ENCODE results near the gene HP1BP3. TPM values are rescaled to one million over a fixed set of nuclear protein-coding genes. Genes with fewer than 3 reads are reported as not detected.

Gene HP1BP3
- total RNA-seq, 1 experiment from 2014 or later: 207 TPM

- Histone ChIP-seq H3K4me1 (ENCODE audit: control insufficient read depth in 1 of 2, insufficient read depth in 2 of 2, low read length in 2 of 2) (no peaks in the 10 kb centered on the region), H3K27me3 (ENCODE audit: insufficient read depth, low read length) (no peaks in the 10 kb centered on the region), H3K36me3 (ENCODE audit: control insufficient read depth in 1 of 2, insufficient read depth in 2 of 2, low read length in 2 of 2) (peaks cover 73 to 81% of the 10 kb centered on the region in 2 experiments), H3K9ac (ENCODE audit: low read length) (no peak overlapping the region), H4K20me1 (ENCODE audit: insufficient read depth) (0 out of 2 replicates have a peak, but pooled peaks cover 3% of the 10 kb centered on the region), H3K4me3 (replicated peaks in 1 of 2; ENCODE audit: low read depth in 1 of 2, low read length in 2 of 2) (no peak overlapping the region), H3K27ac (ENCODE audit: low read depth, low read length) (no peak overlapping the region), H3K79me2 (ENCODE audit: insufficient read depth, low read length) (peaks cover 60% of the 10 kb centered on the region), H3K9me2 (ENCODE audit: insufficient read depth) (no peaks in the 10 kb centered on the region), H3K4me2 (ENCODE audit: low read length) (no peak overlapping the region), H3K9me3 (ENCODE audit: control insufficient read depth in 1 of 2, insufficient read depth in 1 of 2, low read depth in 1 of 2, low read length in 2 of 2) (no peaks in the 10 kb centered on the region), H2AFZ (ENCODE audit: low read depth, low read length, poor library complexity, severe bottlenecking) (no peak overlapping the region)
- ChIA-PET POLR2A (no interaction called here), CTCF (interaction anchor here (1.0 kb wide), 1 partner anchor 11 kb away, joined by 3 read pairs; no protein-coding TSS in a partner anchor), RAD21 (ENCODE audit: low non-redundant PET in 1 of 2, low total read pairs in 2 of 2, uncharacterized antibody in 2 of 2, unreplicated experiment in 2 of 2) (no interaction called here)
- BruUV-seq (replicated peaks): no TSS peak
- DNase-seq (ENCODE audit: low read depth, low spot score) (no peak), ATAC-seq (no peak)
- intact Hi-C loops (cut with micrococcal nuclease): no loop called here
- TF ChIP-seq POLR2AphosphoS5 (IDR thresholded peaks at IDR 0.05; ENCODE audit: low read depth, low read length) (no peak), ZBTB33 (IDR thresholded peaks at IDR 0.05; ENCODE audit: extremely low read depth, insufficient replicate concordance, low read length) (no peak), RAD21 (IDR thresholded peaks at IDR 0.05; ENCODE audit: low read depth) (no peak), SIN3A (IDR thresholded peaks at IDR 0.05; ENCODE audit: low read depth) (no peak), ZNF274 (IDR thresholded peaks at IDR 0.05; ENCODE audit: low read depth, low read length) (no peak), ELF1 (IDR thresholded peaks at IDR 0.05; ENCODE audit: borderline replicate concordance, low read depth) (no peak), ZFX (IDR thresholded peaks at IDR 0.05) (no peak), FOSL1 (IDR thresholded peaks at IDR 0.05; ENCODE audit: low read depth) (no peak), YY1 (IDR thresholded peaks at IDR 0.05; ENCODE audit: extremely low read depth, insufficient replicate concordance, low read depth, low read length) (no peak), CTCF (IDR thresholded peaks at IDR 0.05 in 2 of 3, conservative IDR thresholded peaks at IDR 0.05 in 1 of 3; ENCODE audit: borderline replicate concordance in 1 of 3, insufficient read depth in 1 of 3, low read depth in 2 of 3, low read length in 2 of 3) (no peak), CBX3 (IDR thresholded peaks at IDR 0.05; ENCODE audit: low read depth) (no peak), POLR2A (IDR thresholded peaks at IDR 0.05; ENCODE audit: borderline replicate concordance, extremely low read depth, insufficient read depth, insufficient read length) (no peak), EGR1 (IDR thresholded peaks at IDR 0.05; ENCODE audit: low read depth) (no peak), CEBPB (IDR thresholded peaks at IDR 0.05; ENCODE audit: low read depth) (no peak), ATF3 (IDR thresholded peaks at IDR 0.05) (no peak), EZH2phosphoT487 (IDR thresholded peaks at IDR 0.05; ENCODE audit: borderline replicate concordance) (no peak), EZH2 (IDR thresholded peaks at IDR 0.05) (no peak)
- TF ChIP-seq, protein P1, sequence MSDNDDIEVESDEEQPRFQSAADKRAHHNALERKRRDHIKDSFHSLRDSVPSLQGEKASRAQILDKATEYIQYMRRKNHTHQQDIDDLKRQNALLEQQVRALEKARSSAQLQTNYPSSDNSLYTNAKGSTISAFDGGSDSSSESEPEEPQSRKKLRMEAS (IDR thresholded peaks at IDR 0.05): no peak
Observed at GRCh38 chr1:20763417-20763816, 23.7 kb downstream of the HP1BP3 start.

Measured in HCT116 (cell line).